SK-N-SH (cell line): ENCODE data around the gene SPATA32. TPM values are rescaled to one million over a fixed set of nuclear protein-coding genes. Genes with fewer than 3 reads are reported as not detected.
A peak's percentile ranks its signal among the peaks of the same experiment; 100 is the strongest.

Experiments
- CTCF ChIA-PET: fragments of 300-600, 350-600 bp; formaldehyde crosslinking; extraction: SDS; loops from one replicate; lab custom pipeline; 2021; lab: Yijun Ruan, JAX
- POLR2A ChIA-PET: fragments of 350-600 bp; sonication (Branson Sonifier 250); formaldehyde crosslinking; extraction: SDS; loops from one replicate; lab custom pipeline; 2020; ENCODE audit warnings: antibody characterized with exemption, inconsistent platforms; lab: Yijun Ruan, JAX
- DNase-seq: peaks from one replicate; pipeline ENCODE4 v3.0.0; 2012
- H2AFZ ChIP-seq: fragments of 200-600 bp; sonication (generic); 2 replicates; pipeline ENCODE4 v1.8.1; 2016; ENCODE audit warnings: antibody characterized with exemption, mild to moderate bottlenecking, low read depth
- H3F3A ChIP-seq: fragments of 200-600 bp; sonication (generic); replicated peaks from 2 replicates; pipeline ENCODE3; 2016; ENCODE audit warnings: antibody characterized with exemption, mild to moderate bottlenecking; ENCODE audit not compliant: insufficient read depth
- H3K27ac ChIP-seq, 2 experiments: fragments of 200-500 bp in 1 of 2; fragments of 200-600 bp in 1 of 2; sonication (Bioruptor generic) in 1 of 2; sonication (generic), shearing (Covaris generic) in 1 of 2; 2 replicates each; pipeline versions ENCODE4 v1.5.1 to v1.6.1; 2014 to 2016; ENCODE audit warnings: low read depth in 2 of 2, inconsistent platforms in 1 of 2, low read length in 1 of 2, mild to moderate bottlenecking in 1 of 2, mixed read lengths in 1 of 2
- H3K27me3 ChIP-seq: fragments of 200-600 bp; sonication (generic), shearing (Covaris generic); 2 replicates; pipeline ENCODE4 v1.6.1; 2016; ENCODE audit warnings: mixed run types; ENCODE audit not compliant: insufficient read depth
- H3K36me3 ChIP-seq, 2 experiments: fragments of 200-500 bp in 1 of 2; fragments of 200-600 bp in 1 of 2; sonication (Bioruptor generic) in 1 of 2; sonication (generic) in 1 of 2; replicated peaks in 1 of 2; 2 replicates each; pipeline versions ENCODE3 to v1.5.1; 2014 to 2016; ENCODE audit warnings: low read length in 1 of 2, mild to moderate bottlenecking in 1 of 2; ENCODE audit not compliant: insufficient read depth in 2 of 2, control insufficient read depth in 1 of 2
- H3K4me1 ChIP-seq, 2 experiments: fragments of 200-500 bp in 1 of 2; fragments of 200-600 bp in 1 of 2; sonication (Bioruptor generic) in 1 of 2; sonication (generic), shearing (Covaris generic) in 1 of 2; 2 replicates each; pipeline versions ENCODE4 v1.5.1 to v1.6.1; 2014 to 2016; ENCODE audit warnings: low read depth in 1 of 2, low read length in 1 of 2, mixed run types in 1 of 2; ENCODE audit not compliant: insufficient read depth in 2 of 2, control insufficient read depth in 1 of 2
- H3K4me2 ChIP-seq: fragments of 200-600 bp; sonication (generic), shearing (Covaris generic); 2 replicates; pipeline ENCODE4 v1.6.1; 2017; ENCODE audit warnings: mixed run types
- H3K4me3 ChIP-seq, 2 experiments: fragments of 200-500 bp in 1 of 2; fragments of 200-600 bp in 1 of 2; sonication (Bioruptor generic) in 1 of 2; sonication (generic), shearing (Covaris generic) in 1 of 2; 2 replicates each; pipeline versions ENCODE4 v1.5.1 to v1.8.1; 2014 to 2016; ENCODE audit warnings: low read depth in 2 of 2, inconsistent platforms in 1 of 2, low read length in 1 of 2, mild to moderate bottlenecking in 1 of 2, mixed read lengths in 1 of 2, moderate library complexity in 1 of 2
- H3K79me2 ChIP-seq: fragments of 200-600 bp; sonication (generic); 2 replicates; pipeline ENCODE4 v1.8.1; 2017; ENCODE audit warnings: mild to moderate bottlenecking; ENCODE audit not compliant: insufficient read depth
- H3K9ac ChIP-seq: fragments of 200-600 bp; sonication (generic); 2 replicates; pipeline ENCODE4 v1.6.1; 2017; ENCODE audit warnings: mixed run types
- H3K9me2 ChIP-seq: fragments of 200-600 bp; sonication (generic); 2 replicates; pipeline ENCODE4 v1.6.1; 2017; ENCODE audit warnings: mixed run types
- H3K9me3 ChIP-seq: fragments of 200-600 bp; sonication (generic); 2 replicates; pipeline ENCODE4 v1.6.1; 2017; ENCODE audit warnings: mixed run types, mild to moderate bottlenecking, moderate library complexity
- H4K20me1 ChIP-seq: fragments of 200-600 bp; sonication (generic); 2 replicates; pipeline ENCODE4 v1.6.1; 2017; ENCODE audit warnings: mild to moderate bottlenecking, mixed run types; ENCODE audit not compliant: insufficient read depth
- CHD2 ChIP-seq: fragments of 150-350 bp; IDR thresholded peaks from 2 replicates; pipeline ENCODE4 v1.6.1; 2018; ENCODE audit warnings: low read length; ENCODE audit not compliant: partially characterized antibody
- FOSL2 ChIP-seq: IDR thresholded peaks from 2 replicates; pipeline ENCODE4 v1.4.0; 2012; ENCODE audit warnings: low read depth, mild to moderate bottlenecking, moderate library complexity, borderline replicate concordance
- FOXM1 ChIP-seq: IDR thresholded peaks from 2 replicates; pipeline ENCODE4 v1.4.0; 2012; ENCODE audit warnings: low read depth, mild to moderate bottlenecking
- GABPA ChIP-seq: IDR thresholded peaks from 2 replicates; pipeline ENCODE4 v1.4.0; 2012; ENCODE audit warnings: low read depth, mild to moderate bottlenecking
- GATA2 ChIP-seq: sonication (generic); formaldehyde crosslinking; IDR thresholded peaks from 2 replicates; pipeline ENCODE4 v1.5.0; 2020; ENCODE audit warnings: mild to moderate bottlenecking, missing genetic modification reagents
- MEF2A ChIP-seq: IDR thresholded peaks from 2 replicates; pipeline ENCODE4 v1.4.0; 2012; ENCODE audit warnings: low read depth, borderline replicate concordance
- MXI1 ChIP-seq: IDR thresholded peaks from 2 replicates; pipeline ENCODE4 v1.6.1; 2012; ENCODE audit warnings: mild to moderate bottlenecking, low read depth, low read length, improper control_type of control experiment
- NFIC ChIP-seq: IDR thresholded peaks from 2 replicates; pipeline ENCODE4 v1.4.0; 2012; ENCODE audit warnings: borderline replicate concordance
- RAD21 ChIP-seq: IDR thresholded peaks from 2 replicates; pipeline ENCODE4 v1.6.1; 2012; ENCODE audit warnings: mild to moderate bottlenecking, low read length
- RCOR1 ChIP-seq: fragments of 150-350 bp; IDR thresholded peaks from 2 replicates; pipeline ENCODE4 v1.6.1; 2017; ENCODE audit warnings: antibody characterized with exemption, low read length
- RXRA ChIP-seq: IDR thresholded peaks from 2 replicates; pipeline ENCODE4 v1.4.0; 2012; ENCODE audit warnings: low read depth, mild to moderate bottlenecking, borderline replicate concordance
- SIN3A ChIP-seq: IDR thresholded peaks from 2 replicates; pipeline ENCODE4 v1.6.1; 2012; ENCODE audit warnings: low read depth, mild to moderate bottlenecking, low read length, moderate library complexity, borderline replicate concordance
- SMC3 ChIP-seq: IDR thresholded peaks from 2 replicates; pipeline ENCODE4 v1.6.1; 2012; ENCODE audit warnings: low read depth, low read length, improper control_type of control experiment
- TAF1 ChIP-seq: IDR thresholded peaks from 2 replicates; pipeline ENCODE4 v1.6.1; 2012; ENCODE audit warnings: low read depth, mild to moderate bottlenecking, low read length, moderate library complexity, borderline replicate concordance
- TCF12 ChIP-seq: IDR thresholded peaks from 2 replicates; pipeline ENCODE4 v1.4.0; 2012
- TEAD4 ChIP-seq: IDR thresholded peaks from 2 replicates; pipeline ENCODE4 v1.4.0; 2012; ENCODE audit warnings: mild to moderate bottlenecking, borderline replicate concordance; ENCODE audit not compliant: insufficient read depth
- YY1 ChIP-seq: IDR thresholded peaks from 2 replicates; pipeline ENCODE4 v1.4.0; 2012; ENCODE audit warnings: low read depth, mild to moderate bottlenecking
- WGBS: methylation state at CpG from one replicate; pipeline ENCODE4 v1.1.6; 2017; ENCODE audit warnings: low lambda C conversion rate; 5-methylcytosine and 5-hydroxymethylcytosine counted together
- polyA plus RNA-seq, 3 experiments: library from polyadenylated mRNA; depleted of rRNA; stranded (reverse); fragments of >200 nt; gene quantifications; 2 replicates each; pipeline ENCODE4 v1.2.3, GENCODE V29; 2012
- TF ChIP-seq, protein P1 (sequence below): IDR thresholded peaks from 2 replicates; pipeline ENCODE4 v1.4.0; 2012; ENCODE audit warnings: low read depth
- TF ChIP-seq, protein P2 (sequence below): fragments of 200-600 bp; sonication (generic); IDR thresholded peaks from 2 replicates; pipeline ENCODE4 v1.6.1; 2017; ENCODE audit warnings: antibody characterized with exemption, mild to moderate bottlenecking, moderate library complexity
- TF ChIP-seq, protein P3 (sequence below): IDR thresholded peaks from 2 replicates; pipeline ENCODE4 v1.4.0; 2012; ENCODE audit warnings: low read depth, borderline replicate concordance

The SPATA32 gene
- polyA plus RNA-seq, 1 of the 3 experiments (the other 2 are of a cell fraction): not detected

DNA sequence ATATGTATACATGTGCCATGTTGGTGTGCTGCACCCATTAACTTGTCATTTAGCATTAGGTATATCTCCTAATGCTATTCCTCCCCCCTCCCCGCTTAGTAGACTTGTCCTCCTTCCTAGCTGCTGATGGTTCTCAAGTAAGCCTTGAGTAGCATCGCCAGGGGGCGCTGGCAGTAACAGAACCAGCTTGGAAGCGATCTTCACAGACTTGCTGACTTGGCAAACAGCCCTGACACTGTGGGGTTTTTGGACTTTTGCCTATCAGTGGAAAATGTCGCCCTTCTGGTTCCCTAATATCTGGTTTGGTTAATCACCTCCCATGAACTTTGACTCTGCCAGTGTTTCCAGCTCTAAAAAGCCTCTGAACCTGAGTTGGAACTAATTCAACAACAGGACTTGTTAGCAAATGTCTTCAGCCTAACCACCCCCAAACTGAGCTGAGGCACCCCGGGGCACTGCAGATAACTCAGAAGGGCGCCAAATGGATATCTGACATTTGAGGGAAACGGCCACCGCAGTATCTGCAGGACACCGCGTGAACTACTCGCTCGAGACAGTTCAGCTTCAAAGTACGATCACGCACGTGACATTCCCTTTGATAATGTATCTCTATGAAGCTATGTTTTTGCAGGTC, 15.4 kb upstream of the SPATA32 start:
- peak overlapping the region in 1 of 2 experiments; percentile 63; a peak in 2 of 4 replicates for H3K27ac ChIP-seq
- WGBS: 38% methylated on average over 8 of the region's 16 CpGs
- peak; percentile 67 for DNase-seq

DNA sequence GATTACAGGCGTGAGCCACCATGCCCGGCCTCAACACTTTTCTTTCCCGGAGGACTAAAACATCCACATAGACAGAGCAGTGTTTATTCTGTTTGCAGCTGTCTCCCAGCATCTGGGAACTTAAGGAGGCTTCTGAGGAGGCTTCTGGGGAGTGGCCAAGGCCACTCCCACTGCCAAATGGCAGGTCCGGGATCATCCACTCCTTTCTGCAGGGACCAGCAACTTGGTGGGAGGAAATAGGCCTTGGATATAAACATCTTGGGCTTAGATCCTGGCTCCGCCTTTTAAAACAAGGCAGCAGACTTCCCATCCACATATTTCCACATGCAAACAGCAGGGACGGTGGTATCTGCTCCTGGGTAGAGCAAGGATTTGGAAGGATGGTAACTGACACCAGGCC, 14.1 kb upstream of the SPATA32 start:
- no peak for DNase-seq
- H3K4me3 ChIP-seq: no peak overlapping the region
- H3K36me3 ChIP-seq: peaks cover 16 to 46% of the 10 kb centered on the region in 2 experiments
- WGBS: 81% methylated on average over 6 of the region's 6 CpGs
- H3K9me2 ChIP-seq: no peaks in the 10 kb centered on the region
- no peak overlapping the region for H3K27ac ChIP-seq
- POLR2A ChIA-PET: no interaction called here
- TF ChIP-seq SIN3A: no peak
- no peak for TF ChIP-seq MEF2A
- no peak for TF ChIP-seq RCOR1
- no peak for TF ChIP-seq GABPA
- TF ChIP-seq, protein P1, sequence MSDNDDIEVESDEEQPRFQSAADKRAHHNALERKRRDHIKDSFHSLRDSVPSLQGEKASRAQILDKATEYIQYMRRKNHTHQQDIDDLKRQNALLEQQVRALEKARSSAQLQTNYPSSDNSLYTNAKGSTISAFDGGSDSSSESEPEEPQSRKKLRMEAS: no peak
- TF ChIP-seq, protein P2, sequence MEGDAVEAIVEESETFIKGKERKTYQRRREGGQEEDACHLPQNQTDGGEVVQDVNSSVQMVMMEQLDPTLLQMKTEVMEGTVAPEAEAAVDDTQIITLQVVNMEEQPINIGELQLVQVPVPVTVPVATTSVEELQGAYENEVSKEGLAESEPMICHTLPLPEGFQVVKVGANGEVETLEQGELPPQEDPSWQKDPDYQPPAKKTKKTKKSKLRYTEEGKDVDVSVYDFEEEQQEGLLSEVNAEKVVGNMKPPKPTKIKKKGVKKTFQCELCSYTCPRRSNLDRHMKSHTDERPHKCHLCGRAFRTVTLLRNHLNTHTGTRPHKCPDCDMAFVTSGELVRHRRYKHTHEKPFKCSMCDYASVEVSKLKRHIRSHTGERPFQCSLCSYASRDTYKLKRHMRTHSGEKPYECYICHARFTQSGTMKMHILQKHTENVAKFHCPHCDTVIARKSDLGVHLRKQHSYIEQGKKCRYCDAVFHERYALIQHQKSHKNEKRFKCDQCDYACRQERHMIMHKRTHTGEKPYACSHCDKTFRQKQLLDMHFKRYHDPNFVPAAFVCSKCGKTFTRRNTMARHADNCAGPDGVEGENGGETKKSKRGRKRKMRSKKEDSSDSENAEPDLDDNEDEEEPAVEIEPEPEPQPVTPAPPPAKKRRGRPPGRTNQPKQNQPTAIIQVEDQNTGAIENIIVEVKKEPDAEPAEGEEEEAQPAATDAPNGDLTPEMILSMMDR: no peak
- no peak for TF ChIP-seq GATA2 (CRISPR knock-in tag)
- TF ChIP-seq TAF1: no peak
- TF ChIP-seq MXI1: no peak
- TF ChIP-seq, protein P3, sequence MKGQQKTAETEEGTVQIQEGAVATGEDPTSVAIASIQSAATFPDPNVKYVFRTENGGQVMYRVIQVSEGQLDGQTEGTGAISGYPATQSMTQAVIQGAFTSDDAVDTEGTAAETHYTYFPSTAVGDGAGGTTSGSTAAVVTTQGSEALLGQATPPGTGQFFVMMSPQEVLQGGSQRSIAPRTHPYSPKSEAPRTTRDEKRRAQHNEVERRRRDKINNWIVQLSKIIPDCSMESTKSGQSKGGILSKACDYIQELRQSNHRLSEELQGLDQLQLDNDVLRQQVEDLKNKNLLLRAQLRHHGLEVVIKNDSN: no peak
- no peak for TF ChIP-seq FOSL2
- TF ChIP-seq RXRA: no peak
- TF ChIP-seq TEAD4: no peak
- no peak for TF ChIP-seq SMC3
- TF ChIP-seq FOXM1: no peak
- no peak for TF ChIP-seq YY1
- H2AFZ ChIP-seq: no peak overlapping the region
- CTCF ChIA-PET: interaction anchor here (1.1 to 4.1 kb wide), 6 partner anchors 29 to 118 kb away, joined by 3 to 51 read pairs (median 9); partner anchors contain the start of gene FMNL1
- no peaks in the 10 kb centered on the region for H3K9me3 ChIP-seq
- H3K4me1 ChIP-seq: peaks cover 6% of the 10 kb centered on the region in 2 experiments; a peak in 2 of 4 replicates
- no peaks in the 10 kb centered on the region for H3K27me3 ChIP-seq
- no peak overlapping the region for H3K4me2 ChIP-seq
- H3F3A ChIP-seq: peaks cover 30% of the 10 kb centered on the region
- H4K20me1 ChIP-seq: peaks cover 17% of the 10 kb centered on the region; the same call in 1 of the 2 replicates
- no peak overlapping the region for H3K9ac ChIP-seq
- H3K79me2 ChIP-seq: peaks cover 4% of the 10 kb centered on the region; the same call in 1 of the 2 replicates

More for the DNA sequence above, 15.4 kb upstream of the SPATA32 start:
- Histone ChIP-seq H3K4me1 (peaks cover 6% of the 10 kb centered on the region in 2 experiments; a peak in 2 of 4 replicates), H3K4me3 (no peak overlapping the region; a peak in 1 of 4 replicates), H3K4me2 (no peak overlapping the region; the same call in 1 of the 2 replicates), H3K79me2 (peaks cover 4% of the 10 kb centered on the region; the same call in 1 of the 2 replicates), H3F3A (peaks cover 38% of the 10 kb centered on the region), H4K20me1 (peaks cover 17% of the 10 kb centered on the region; the same call in 1 of the 2 replicates), H3K9me3 (no peaks in the 10 kb centered on the region), H3K9ac (no peak overlapping the region), H3K9me2 (no peaks in the 10 kb centered on the region), H2AFZ (no peak overlapping the region), H3K27me3 (no peaks in the 10 kb centered on the region), H3K36me3 (peaks cover 16 to 43% of the 10 kb centered on the region in 2 experiments)
- ChIA-PET CTCF (interaction anchor here (0.8 to 4.1 kb wide), 30 partner anchors 10 to 117 kb away, joined by 3 to 51 read pairs (median 4); partner anchors contain the start of genes FMNL1 and MAP3K14), POLR2A (interaction anchor here (1.1 to 1.4 kb wide), 3 partner anchors 34 to 107 kb away, joined by 3 to 4 read pairs (median 4); partner anchors contain the start of gene MAP3K14)
- TF ChIP-seq, protein P2: peak; percentile 71
- peak; percentile 78 for TF ChIP-seq RAD21
- TF ChIP-seq GABPA: no peak
- no peak for TF ChIP-seq TCF12
- no peak for TF ChIP-seq CHD2
- peak; percentile 63; the same call in 1 of the 2 replicates for TF ChIP-seq NFIC
- TF ChIP-seq SMC3: peak; percentile 85
